Fibroblast of pulmonary artery (primary cell): Measurements from ENCODE around the gene KRT10.
A peak's percentile ranks its signal among the peaks of the same experiment; 100 is the strongest.

Experiments
- DNase-seq: peaks from one replicate; pipeline ENCODE4 v3.0.0-alpha.2; 2010; ENCODE audit warnings: low read depth
- H3K4me3 ChIP-seq: replicated peaks from 2 replicates; pipeline ENCODE4 v1.5.1; 2011; ENCODE audit warnings: low read depth, mild to moderate bottlenecking, control low read depth, low read length, moderate library complexity
- CTCF ChIP-seq: IDR thresholded peaks from 2 replicates; pipeline ENCODE4 v1.5.1; 2011; ENCODE audit warnings: mild to moderate bottlenecking, control low read depth, low read length, inconsistent platforms; ENCODE audit errors: missing control alignments

Gene KRT10

GRCh38 chr17:40810494-40810893, 11.9 kb downstream of the KRT10 start:
- DNase-seq, result peak; percentile 8
- TF ChIP-seq CTCF, result no peak
- no peak overlapping the region for H3K4me3 ChIP-seq

GRCh38 chr17:40809721-40810421, 12.5 kb downstream of the KRT10 start:
- no peak overlapping the region for H3K4me3 ChIP-seq
- no peak for TF ChIP-seq CTCF

GRCh38 chr17:40806131-40806530, 16.3 kb downstream of the KRT10 start:
- DNase-seq, result peak; percentile 8
- no peak overlapping the region for H3K4me3 ChIP-seq
- TF ChIP-seq CTCF, result no peak

More at GRCh38 chr17:40809721-40810421, 12.5 kb downstream of the KRT10 start:
- DNase-seq, result peak; percentile 23

GRCh38 chr17:40803617-40804082, 18.8 kb downstream of the KRT10 start:
- TF ChIP-seq CTCF, result peak; percentile 93
- no peak overlapping the region for H3K4me3 ChIP-seq
- peak; percentile 69 for DNase-seq

- no peak for DNase-seq
- no peak for TF ChIP-seq CTCF
- H3K4me3 ChIP-seq, result no peak overlapping the region
Measured at GRCh38 chr17:40801157-40801556, 21.3 kb downstream of the KRT10 start.

- H3K4me3 ChIP-seq, result no peak overlapping the region
- no peak for DNase-seq
- no peak for TF ChIP-seq CTCF
Measured at GRCh38 chr17:40800381-40800780, 22.0 kb downstream of the KRT10 start.

GRCh38 chr17:40799859-40800258, 22.6 kb downstream of the KRT10 start, which contains the start of gene KRT28:
Gene KRT28 (minus strand): TSS chr17:40799959. CDS start chr17:40799893, 66 bp downstream.
- no peak within 1 kb of the TSS for H3K4me3 ChIP-seq
- no peak for TF ChIP-seq CTCF
- no peak for DNase-seq
